HEK293 (cell line): ENCODE data around the gene OR5B21.

Source experiments
- CTCF ChIA-PET: fragments of 350-600 bp; formaldehyde crosslinking; extraction: SDS; loops from one replicate; lab custom pipeline; 2021; ENCODE audit warnings: antibody characterized with exemption; lab: Yijun Ruan, JAX
- POLR2A ChIA-PET: fragments of 300-600 bp; formaldehyde crosslinking; extraction: SDS; loops from one replicate; lab custom pipeline; 2020; ENCODE audit warnings: antibody characterized with exemption, inconsistent platforms; lab: Yijun Ruan, JAX
- H3K27ac ChIP-seq: fragments of 200-500 bp; sonication (Bioruptor generic); 2 replicates; pipeline ENCODE4 v1.5.1; 2014; ENCODE audit warnings: low read depth, low read length, control low read depth, inconsistent platforms; ENCODE audit errors: extremely low read depth
- H3K36me3 ChIP-seq, 2 experiments: fragments of 200-500 bp in 1 of 2; sonication (Bioruptor generic) in 1 of 2; 1 replicate in 1 of 2; 2 replicates in 1 of 2; pipeline ENCODE4 v1.5.1; 2014 to 2017; ENCODE audit warnings: inconsistent platforms in 2 of 2, low read length in 2 of 2; ENCODE audit not compliant: control insufficient read depth in 2 of 2, insufficient read depth in 1 of 2
- H3K4me1 ChIP-seq: fragments of 200-500 bp; sonication (Bioruptor generic); 2 replicates; pipeline ENCODE4 v1.5.1; 2014; ENCODE audit warnings: mild to moderate bottlenecking, low read length, inconsistent platforms; ENCODE audit not compliant: control insufficient read depth, insufficient read depth
- H3K4me3 ChIP-seq: 2 replicates; pipeline ENCODE4 v1.5.1; 2011; ENCODE audit warnings: low read depth, mild to moderate bottlenecking, control low read depth, low read length, moderate library complexity
- H3K9me3 ChIP-seq: fragments of 200-500 bp; sonication (Bioruptor generic); 2 replicates; pipeline ENCODE4 v1.5.1; 2014; ENCODE audit warnings: low read depth, low read length, inconsistent platforms; ENCODE audit not compliant: control insufficient read depth, insufficient read depth
- EGR2 ChIP-seq: fragments of 450-650 bp; formaldehyde crosslinking; IDR thresholded peaks from 2 replicates; pipeline ENCODE4 v1.5.1; 2016; ENCODE audit warnings: low read depth, missing biosample characterization, missing genetic modification characterization
- GLI4 ChIP-seq: fragments of 450-650 bp; formaldehyde crosslinking; IDR thresholded peaks from 2 replicates; pipeline ENCODE4 v1.5.1; 2016; ENCODE audit warnings: missing biosample characterization, missing genetic modification characterization
- KLF8 ChIP-seq: fragments of 450-650 bp; formaldehyde crosslinking; IDR thresholded peaks from 2 replicates; pipeline ENCODE4 v1.5.1; 2016; ENCODE audit warnings: missing biosample characterization, missing genetic modification characterization
- MZF1 ChIP-seq: fragments of 450-650 bp; formaldehyde crosslinking; IDR thresholded peaks from 2 replicates; pipeline ENCODE4 v1.5.1; 2017; ENCODE audit warnings: missing biosample characterization, missing genetic modification characterization, borderline replicate concordance
- SP3 ChIP-seq: fragments of 450-650 bp; formaldehyde crosslinking; IDR thresholded peaks from 2 replicates; pipeline ENCODE4 v1.5.1; 2016; ENCODE audit warnings: missing biosample characterization, missing genetic modification characterization
- WT1 ChIP-seq: fragments of 450-650 bp; formaldehyde crosslinking; IDR thresholded peaks from 2 replicates; pipeline ENCODE4 v1.5.1; 2016; ENCODE audit warnings: missing biosample characterization, missing genetic modification characterization
- ZNF112 ChIP-seq: fragments of 450-650 bp; formaldehyde crosslinking; IDR thresholded peaks from 2 replicates; pipeline ENCODE4 v1.5.0; 2017; ENCODE audit warnings: missing biosample characterization, missing genetic modification characterization
- ZNF341 ChIP-seq: fragments of 450-650 bp; formaldehyde crosslinking; IDR thresholded peaks from 2 replicates; pipeline ENCODE4; 2016; ENCODE audit warnings: low read depth, missing biosample characterization, missing genetic modification characterization
- ZNF530 ChIP-seq: fragments of 450-650 bp; formaldehyde crosslinking; IDR thresholded peaks from 2 replicates; pipeline ENCODE4 v1.5.1; 2016; ENCODE audit warnings: low read depth, missing biosample characterization, missing genetic modification characterization
- ZNF585B ChIP-seq: fragments of 450-650 bp; formaldehyde crosslinking; IDR thresholded peaks from 2 replicates; pipeline ENCODE4 v1.5.1; 2016; ENCODE audit warnings: missing biosample characterization, missing genetic modification characterization
- ZNF621 ChIP-seq: fragments of 450-650 bp; formaldehyde crosslinking; IDR thresholded peaks from 2 replicates; pipeline ENCODE4 v1.5.1; 2017; ENCODE audit warnings: missing biosample characterization, missing genetic modification characterization
- ZNF658 ChIP-seq: fragments of 450-650 bp; formaldehyde crosslinking; IDR thresholded peaks from 2 replicates; pipeline ENCODE4; 2016; ENCODE audit warnings: missing biosample characterization, missing genetic modification characterization
- ZNF660 ChIP-seq: fragments of 450-650 bp; IDR thresholded peaks from 2 replicates; pipeline ENCODE4 v1.5.1; 2018; ENCODE audit warnings: missing biosample characterization, mild to moderate bottlenecking, missing genetic modification characterization
- ZNF707 ChIP-seq: fragments of 450-650 bp; formaldehyde crosslinking; IDR thresholded peaks from 2 replicates; pipeline ENCODE4 v1.5.1; 2016; ENCODE audit warnings: missing biosample characterization, missing genetic modification characterization
- ZNF837 ChIP-seq: fragments of 450-650 bp; formaldehyde crosslinking; IDR thresholded peaks from 2 replicates; pipeline ENCODE4 v1.5.1; 2016; ENCODE audit warnings: missing biosample characterization, missing genetic modification characterization
- TF ChIP-seq, protein P1 (sequence below): fragments of 450-650 bp; formaldehyde crosslinking; IDR thresholded peaks from 2 replicates; pipeline ENCODE4 v1.5.1; 2016; ENCODE audit warnings: missing biosample characterization, missing genetic modification characterization, borderline replicate concordance
- TF ChIP-seq, protein P2 (sequence below): fragments of 450-650 bp; formaldehyde crosslinking; optimal IDR thresholded peaks from 2 replicates; pipeline ENCODE3; 2016; ENCODE audit warnings: missing biosample characterization, mild to moderate bottlenecking, missing genetic modification characterization
- TF ChIP-seq, protein P3 (sequence below): fragments of 450-650 bp; formaldehyde crosslinking; IDR thresholded peaks from 2 replicates; pipeline ENCODE4 v1.5.1; 2016; ENCODE audit warnings: missing biosample characterization, missing genetic modification characterization
- TF ChIP-seq, protein P4 (sequence below): fragments of 450-650 bp; formaldehyde crosslinking; IDR thresholded peaks from 2 replicates; pipeline ENCODE4 v1.5.1; 2016; ENCODE audit warnings: missing biosample characterization, missing genetic modification characterization
- TF ChIP-seq, protein P5 (sequence below): fragments of 450-650 bp; formaldehyde crosslinking; IDR thresholded peaks from 2 replicates; pipeline ENCODE4; 2016; ENCODE audit warnings: missing biosample characterization, missing genetic modification characterization
- TF ChIP-seq, protein P6 (sequence below): fragments of 450-650 bp; formaldehyde crosslinking; IDR thresholded peaks from 2 replicates; pipeline ENCODE4 v1.5.1; 2016; ENCODE audit warnings: missing biosample characterization, missing genetic modification characterization

Gene OR5B21

DNA sequence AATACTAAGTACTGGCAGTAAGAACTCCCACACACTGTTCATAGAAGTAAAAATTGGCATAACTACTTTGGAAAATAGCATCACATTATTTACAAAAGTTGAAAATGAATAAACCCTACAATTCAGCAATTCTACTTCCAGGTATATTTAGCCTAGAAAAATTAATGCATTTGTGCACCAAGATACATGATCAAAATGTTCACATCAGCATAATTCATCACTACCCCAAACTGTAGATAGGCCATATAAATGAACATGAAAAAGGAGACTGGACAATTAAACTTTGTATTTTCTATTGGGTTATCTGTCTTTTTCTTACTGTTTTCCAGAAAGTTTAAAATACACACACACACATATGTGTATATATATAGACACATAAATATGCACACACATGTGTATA is 5.9 kb downstream of the OR5B21 start:
- Histone ChIP-seq H3K9me3 (no peaks in the 10 kb centered on the region), H3K27ac (no peak overlapping the region), H3K4me3 (no peak overlapping the region), H3K4me1 (no peaks in the 10 kb centered on the region), H3K36me3 (no peaks in the 10 kb centered on the region)
- POLR2A ChIA-PET, result no interaction called here
- CTCF ChIA-PET, result interaction anchor here (0.8 to 2.2 kb wide), 2 partner anchors 12 to 1045 kb away, joined by 4 to 6 read pairs; no protein-coding TSS in a partner anchor
- no peak for TF ChIP-seq EGR2 (tag by site-specific recombination)

DNA sequence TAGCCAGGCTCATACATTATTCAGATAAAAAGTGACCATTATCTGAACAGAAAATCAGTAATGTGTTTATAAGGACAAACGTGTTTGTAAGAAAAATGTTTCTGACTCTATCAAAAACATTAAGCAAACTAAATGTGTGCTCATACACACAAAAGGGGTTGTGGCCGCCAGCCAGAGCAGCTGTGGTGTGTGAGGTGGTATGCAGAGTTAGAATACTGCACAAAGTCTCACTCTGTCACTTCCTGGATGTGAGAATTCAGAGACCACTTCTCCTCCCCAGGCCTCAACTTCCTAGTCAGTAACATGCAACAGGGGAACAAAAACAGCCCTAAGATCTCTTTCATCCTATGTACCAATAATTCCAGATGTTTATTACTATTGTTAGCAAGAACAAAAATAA is 9.4 kb downstream of the OR5B21 start:
- Histone ChIP-seq H3K27ac (no peak overlapping the region), H3K4me1 (no peaks in the 10 kb centered on the region), H3K4me3 (no peak overlapping the region), H3K9me3 (no peaks in the 10 kb centered on the region), H3K36me3 (no peaks in the 10 kb centered on the region)
- no peak for TF ChIP-seq ZNF112
- TF ChIP-seq, protein P1, sequence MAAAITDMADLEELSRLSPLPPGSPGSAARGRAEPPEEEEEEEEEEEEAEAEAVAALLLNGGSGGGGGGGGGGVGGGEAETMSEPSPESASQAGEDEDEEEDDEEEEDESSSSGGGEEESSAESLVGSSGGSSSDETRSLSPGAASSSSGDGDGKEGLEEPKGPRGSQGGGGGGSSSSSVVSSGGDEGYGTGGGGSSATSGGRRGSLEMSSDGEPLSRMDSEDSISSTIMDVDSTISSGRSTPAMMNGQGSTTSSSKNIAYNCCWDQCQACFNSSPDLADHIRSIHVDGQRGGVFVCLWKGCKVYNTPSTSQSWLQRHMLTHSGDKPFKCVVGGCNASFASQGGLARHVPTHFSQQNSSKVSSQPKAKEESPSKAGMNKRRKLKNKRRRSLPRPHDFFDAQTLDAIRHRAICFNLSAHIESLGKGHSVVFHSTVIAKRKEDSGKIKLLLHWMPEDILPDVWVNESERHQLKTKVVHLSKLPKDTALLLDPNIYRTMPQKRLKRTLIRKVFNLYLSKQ (tag by site-specific recombination), result no peak
- TF ChIP-seq, protein P2, sequence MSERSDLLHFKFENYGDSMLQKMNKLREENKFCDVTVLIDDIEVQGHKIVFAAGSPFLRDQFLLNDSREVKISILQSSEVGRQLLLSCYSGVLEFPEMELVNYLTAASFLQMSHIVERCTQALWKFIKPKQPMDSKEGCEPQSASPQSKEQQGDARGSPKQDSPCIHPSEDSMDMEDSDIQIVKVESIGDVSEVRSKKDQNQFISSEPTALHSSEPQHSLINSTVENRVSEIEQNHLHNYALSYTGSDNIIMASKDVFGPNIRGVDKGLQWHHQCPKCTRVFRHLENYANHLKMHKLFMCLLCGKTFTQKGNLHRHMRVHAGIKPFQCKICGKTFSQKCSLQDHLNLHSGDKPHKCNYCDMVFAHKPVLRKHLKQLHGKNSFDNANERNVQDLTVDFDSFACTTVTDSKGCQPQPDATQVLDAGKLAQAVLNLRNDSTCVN (tag by site-specific recombination), result no peak
- no peak for TF ChIP-seq ZNF707 (tag by site-specific recombination)
- no peak for TF ChIP-seq ZNF660 (tag by site-specific recombination)
- no peak for TF ChIP-seq MZF1 (tag by site-specific recombination)
- TF ChIP-seq ZNF837, result no peak
- TF ChIP-seq, protein P3, sequence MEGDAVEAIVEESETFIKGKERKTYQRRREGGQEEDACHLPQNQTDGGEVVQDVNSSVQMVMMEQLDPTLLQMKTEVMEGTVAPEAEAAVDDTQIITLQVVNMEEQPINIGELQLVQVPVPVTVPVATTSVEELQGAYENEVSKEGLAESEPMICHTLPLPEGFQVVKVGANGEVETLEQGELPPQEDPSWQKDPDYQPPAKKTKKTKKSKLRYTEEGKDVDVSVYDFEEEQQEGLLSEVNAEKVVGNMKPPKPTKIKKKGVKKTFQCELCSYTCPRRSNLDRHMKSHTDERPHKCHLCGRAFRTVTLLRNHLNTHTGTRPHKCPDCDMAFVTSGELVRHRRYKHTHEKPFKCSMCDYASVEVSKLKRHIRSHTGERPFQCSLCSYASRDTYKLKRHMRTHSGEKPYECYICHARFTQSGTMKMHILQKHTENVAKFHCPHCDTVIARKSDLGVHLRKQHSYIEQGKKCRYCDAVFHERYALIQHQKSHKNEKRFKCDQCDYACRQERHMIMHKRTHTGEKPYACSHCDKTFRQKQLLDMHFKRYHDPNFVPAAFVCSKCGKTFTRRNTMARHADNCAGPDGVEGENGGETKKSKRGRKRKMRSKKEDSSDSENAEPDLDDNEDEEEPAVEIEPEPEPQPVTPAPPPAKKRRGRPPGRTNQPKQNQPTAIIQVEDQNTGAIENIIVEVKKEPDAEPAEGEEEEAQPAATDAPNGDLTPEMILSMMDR (tag by site-specific recombination), result no peak
- no peak for TF ChIP-seq WT1 (tag by site-specific recombination)
- TF ChIP-seq ZNF530 (tag by site-specific recombination), result no peak
- no peak for TF ChIP-seq GLI4 (tag by site-specific recombination)
- POLR2A ChIA-PET, result no interaction called here
- CTCF ChIA-PET, result interaction anchor here (0.7 to 1.6 kb wide), 2 partner anchors 25 to 27 kb away, joined by 3 to 5 read pairs; no protein-coding TSS in a partner anchor

DNA sequence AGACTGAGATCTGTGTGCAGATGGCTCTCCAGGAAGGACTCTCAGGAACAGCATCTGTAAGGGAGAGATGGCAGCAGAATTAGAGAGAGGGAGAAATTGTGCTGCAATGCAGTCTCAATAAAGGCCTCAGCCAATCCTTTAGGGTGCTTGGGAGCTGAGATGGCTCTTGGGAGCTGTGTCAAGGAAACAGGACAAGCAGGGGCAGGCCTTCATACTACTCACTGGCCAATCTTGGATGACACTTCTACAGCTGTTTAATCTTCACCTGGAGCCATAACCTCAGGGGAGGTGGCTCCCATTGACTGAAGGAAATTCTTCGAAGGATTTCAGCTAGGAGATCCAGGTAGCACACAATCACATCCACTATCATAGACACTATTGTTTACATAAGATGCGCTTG is 10.0 kb downstream of the OR5B21 start:
- CTCF ChIA-PET, result no interaction called here
- Histone ChIP-seq H3K4me3 (no peak overlapping the region), H3K4me1 (no peaks in the 10 kb centered on the region), H3K36me3 (no peaks in the 10 kb centered on the region), H3K9me3 (no peaks in the 10 kb centered on the region), H3K27ac (no peak overlapping the region)
- POLR2A ChIA-PET, result no interaction called here
- no peak for TF ChIP-seq KLF8
- TF ChIP-seq, protein P4, sequence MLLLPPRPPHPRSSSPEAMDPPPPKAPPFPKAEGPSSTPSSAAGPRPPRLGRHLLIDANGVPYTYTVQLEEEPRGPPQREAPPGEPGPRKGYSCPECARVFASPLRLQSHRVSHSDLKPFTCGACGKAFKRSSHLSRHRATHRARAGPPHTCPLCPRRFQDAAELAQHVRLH, result no peak
- no peak for TF ChIP-seq ZNF341 (tag by site-specific recombination)
- no peak for TF ChIP-seq SP3
- no peak for TF ChIP-seq ZNF658
- TF ChIP-seq, protein P5, sequence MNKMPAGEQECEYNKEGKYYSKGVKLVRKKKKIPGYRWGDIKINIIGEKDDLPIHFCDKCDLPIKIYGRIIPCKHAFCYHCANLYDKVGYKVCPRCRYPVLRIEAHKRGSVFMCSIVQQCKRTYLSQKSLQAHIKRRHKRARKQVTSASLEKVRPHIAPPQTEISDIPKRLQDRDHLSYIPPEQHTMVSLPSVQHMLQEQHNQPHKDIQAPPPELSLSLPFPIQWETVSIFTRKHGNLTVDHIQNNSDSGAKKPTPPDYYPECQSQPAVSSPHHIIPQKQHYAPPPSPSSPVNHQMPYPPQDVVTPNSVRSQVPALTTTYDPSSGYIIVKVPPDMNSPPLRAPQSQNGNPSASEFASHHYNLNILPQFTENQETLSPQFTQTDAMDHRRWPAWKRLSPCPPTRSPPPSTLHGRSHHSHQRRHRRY (tag by site-specific recombination), result no peak
- TF ChIP-seq, protein P6, sequence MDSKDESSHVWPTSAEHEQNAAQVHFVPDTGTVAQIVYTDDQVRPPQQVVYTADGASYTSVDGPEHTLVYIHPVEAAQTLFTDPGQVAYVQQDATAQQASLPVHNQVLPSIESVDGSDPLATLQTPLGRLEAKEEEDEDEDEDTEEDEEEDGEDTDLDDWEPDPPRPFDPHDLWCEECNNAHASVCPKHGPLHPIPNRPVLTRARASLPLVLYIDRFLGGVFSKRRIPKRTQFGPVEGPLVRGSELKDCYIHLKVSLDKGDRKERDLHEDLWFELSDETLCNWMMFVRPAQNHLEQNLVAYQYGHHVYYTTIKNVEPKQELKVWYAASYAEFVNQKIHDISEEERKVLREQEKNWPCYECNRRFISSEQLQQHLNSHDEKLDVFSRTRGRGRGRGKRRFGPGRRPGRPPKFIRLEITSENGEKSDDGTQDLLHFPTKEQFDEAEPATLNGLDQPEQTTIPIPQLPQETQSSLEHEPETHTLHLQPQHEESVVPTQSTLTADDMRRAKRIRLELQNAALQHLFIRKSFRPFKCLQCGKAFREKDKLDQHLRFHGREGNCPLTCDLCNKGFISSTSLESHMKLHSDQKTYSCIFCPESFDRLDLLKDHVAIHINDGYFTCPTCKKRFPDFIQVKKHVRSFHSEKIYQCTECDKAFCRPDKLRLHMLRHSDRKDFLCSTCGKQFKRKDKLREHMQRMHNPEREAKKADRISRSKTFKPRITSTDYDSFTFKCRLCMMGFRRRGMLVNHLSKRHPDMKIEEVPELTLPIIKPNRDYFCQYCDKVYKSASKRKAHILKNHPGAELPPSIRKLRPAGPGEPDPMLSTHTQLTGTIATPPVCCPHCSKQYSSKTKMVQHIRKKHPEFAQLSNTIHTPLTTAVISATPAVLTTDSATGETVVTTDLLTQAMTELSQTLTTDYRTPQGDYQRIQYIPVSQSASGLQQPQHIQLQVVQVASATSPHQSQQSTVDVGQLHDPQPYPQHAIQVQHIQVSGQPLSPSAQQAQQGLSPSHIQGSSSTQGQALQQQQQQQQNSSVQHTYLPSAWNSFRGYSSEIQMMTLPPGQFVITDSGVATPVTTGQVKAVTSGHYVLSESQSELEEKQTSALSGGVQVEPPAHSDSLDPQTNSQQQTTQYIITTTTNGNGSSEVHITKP (tag by site-specific recombination), result no peak
- TF ChIP-seq ZNF585B (tag by site-specific recombination), result no peak
- no peak for TF ChIP-seq ZNF621 (tag by site-specific recombination)
- TF ChIP-seq, protein P1 (tag by site-specific recombination), result no peak
